Measurements from ENCODE around the gene SORCS2.
A peak's percentile ranks its signal among the peaks of the same experiment; 100 is the strongest.

The SORCS2 gene

DNA sequence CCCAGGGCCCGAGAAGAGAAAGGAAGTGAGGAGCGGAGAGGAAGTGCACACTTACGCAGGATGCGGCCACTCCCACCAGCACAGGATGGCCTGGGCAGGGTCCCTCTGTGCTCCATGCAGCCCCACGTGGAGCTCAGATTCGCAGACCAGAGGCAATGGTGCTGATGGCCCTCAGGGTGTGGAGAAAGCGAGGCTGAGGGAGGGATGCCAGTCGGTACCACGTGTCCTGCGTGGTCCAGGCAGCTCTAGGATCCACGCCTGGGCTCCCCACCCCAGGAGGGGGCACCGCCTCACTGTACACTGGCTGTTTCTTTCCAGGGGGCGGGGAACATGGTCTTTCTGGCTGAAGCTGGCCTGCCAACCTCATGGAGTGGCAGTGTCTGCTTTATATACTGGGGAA, 505.5 kb downstream of the SORCS2 start:
- H3K4me1 ChIP-seq (ENCODE audit: control insufficient read depth in 1 of 2, insufficient read depth in 2 of 2, low read length in 2 of 2): no peaks in the 10 kb centered on the region
- no CpG with 5 or more reads among the region's 13 CpGs for WGBS (ENCODE audit: extremely low coverage, insufficient coverage, insufficient read length)
- no peak for DNase-seq

DNA sequence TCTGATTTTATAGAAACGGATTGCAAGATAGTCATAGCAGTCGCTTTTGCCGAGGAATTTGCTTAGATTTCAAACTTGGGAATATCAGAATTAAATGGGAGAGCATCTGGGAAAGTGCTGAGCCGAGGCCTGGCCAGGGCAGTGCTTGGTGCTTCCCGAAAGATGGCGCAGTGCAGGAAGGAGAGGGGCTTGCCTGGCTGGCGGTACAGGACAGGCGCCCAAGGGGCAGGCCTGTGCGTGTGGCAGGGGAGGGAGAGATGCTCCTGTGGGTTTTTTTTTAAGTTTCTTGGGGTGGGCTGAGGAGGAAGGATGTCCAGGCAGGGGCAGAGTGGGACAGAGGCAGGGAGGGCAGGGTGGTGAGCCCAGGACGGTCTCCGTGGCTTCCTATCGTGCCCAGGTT, 506.2 kb downstream of the SORCS2 start:
- Histone ChIP-seq H2AK5ac (ENCODE audit: low read length) (no peak overlapping the region), H3K4me3 (ENCODE audit: low read depth, low read length) (no peak overlapping the region), H2BK12ac (ENCODE audit: low read length) (no peak overlapping the region), H3K36me3 (ENCODE audit: control insufficient read depth in 1 of 2, insufficient read depth in 2 of 2, low read length in 2 of 2) (no peaks in the 10 kb centered on the region), H3K79me1 (ENCODE audit: low read length) (peaks cover 3% of the 10 kb centered on the region), H3K79me2 (ENCODE audit: control insufficient read depth, insufficient read depth, low read length, poor library complexity) (no peaks in the 10 kb centered on the region), H4K8ac (ENCODE audit: low read depth, low read length) (no peak overlapping the region), H2BK120ac (ENCODE audit: insufficient read depth, low read length, poor library complexity) (no peak overlapping the region), H3K27me3 (ENCODE audit: insufficient read depth, low read length) (no peaks in the 10 kb centered on the region), H3K9me3 (ENCODE audit: insufficient read depth, low read depth, low read length) (peaks cover 3% of the 10 kb centered on the region), H3K27ac (ENCODE audit: low read depth, low read length) (no peak overlapping the region), H3K9ac (ENCODE audit: low read length) (no peak overlapping the region), H4K91ac (ENCODE audit: low read depth, low read length) (no peak overlapping the region), H3K14ac (ENCODE audit: low read length) (no peak overlapping the region), H3K18ac (ENCODE audit: low read length) (no peak overlapping the region), H4K12ac (ENCODE audit: low read depth, low read length) (no peak overlapping the region), H3K4ac (ENCODE audit: low read depth, low read length) (no peak overlapping the region), H3K23ac (ENCODE audit: low read length) (no peak overlapping the region), H3K4me1 (ENCODE audit: control insufficient read depth in 1 of 2, insufficient read depth in 2 of 2, low read length in 2 of 2) (no peaks in the 10 kb centered on the region), H2AFZ (ENCODE audit: insufficient read depth, low read length, poor library complexity) (no peak overlapping the region), H3K4me2 (ENCODE audit: low read length) (no peak overlapping the region), H2BK5ac (ENCODE audit: low read depth, low read length, poor library complexity) (no peak overlapping the region)
- no peak for DNase-seq
- no CpG with 5 or more reads among the region's 12 CpGs for WGBS (ENCODE audit: extremely low coverage, insufficient coverage, insufficient read length)

More for the DNA sequence above, 505.5 kb downstream of the SORCS2 start:
- no peak overlapping the region for H3K4me2 ChIP-seq (ENCODE audit: low read length)
- H3K36me3 ChIP-seq (ENCODE audit: control insufficient read depth in 1 of 2, insufficient read depth in 2 of 2, low read length in 2 of 2): no peaks in the 10 kb centered on the region
- no peak overlapping the region for H3K27ac ChIP-seq (ENCODE audit: low read depth, low read length)
- no peak overlapping the region for H3K23ac ChIP-seq (ENCODE audit: low read length)
- H3K79me1 ChIP-seq (ENCODE audit: low read length): peaks cover 3% of the 10 kb centered on the region
- no peak overlapping the region for H2BK5ac ChIP-seq (ENCODE audit: low read depth, low read length, poor library complexity)
- no peak overlapping the region for H3K14ac ChIP-seq (ENCODE audit: low read length)
- H2AK5ac ChIP-seq (ENCODE audit: low read length): no peak overlapping the region
- no peak overlapping the region for H2BK120ac ChIP-seq (ENCODE audit: insufficient read depth, low read length, poor library complexity)
- H4K12ac ChIP-seq (ENCODE audit: low read depth, low read length): no peak overlapping the region
- H3K4me3 ChIP-seq (ENCODE audit: low read depth, low read length): no peak overlapping the region
- no peaks in the 10 kb centered on the region for H3K27me3 ChIP-seq (ENCODE audit: insufficient read depth, low read length)
- no peaks in the 10 kb centered on the region for H3K79me2 ChIP-seq (ENCODE audit: control insufficient read depth, insufficient read depth, low read length, poor library complexity)
- H4K91ac ChIP-seq (ENCODE audit: low read depth, low read length): no peak overlapping the region
- H2AFZ ChIP-seq (ENCODE audit: insufficient read depth, low read length, poor library complexity): no peak overlapping the region
- no peak overlapping the region for H3K9ac ChIP-seq (ENCODE audit: low read length)
- no peak overlapping the region for H3K18ac ChIP-seq (ENCODE audit: low read length)
- no peak overlapping the region for H3K4ac ChIP-seq (ENCODE audit: low read depth, low read length)
- H3K9me3 ChIP-seq (ENCODE audit: insufficient read depth, low read depth, low read length): peaks cover 6% of the 10 kb centered on the region
- H2BK12ac ChIP-seq (ENCODE audit: low read length): no peak overlapping the region
- no peak overlapping the region for H4K8ac ChIP-seq (ENCODE audit: low read depth, low read length)

GRCh38 chr4:7699031-7699430, 506.7 kb downstream of the SORCS2 start:
- Histone ChIP-seq H3K4me1 (ENCODE audit: control insufficient read depth in 1 of 2, insufficient read depth in 2 of 2, low read length in 2 of 2) (no peaks in the 10 kb centered on the region), H3K36me3 (ENCODE audit: control insufficient read depth in 1 of 2, insufficient read depth in 2 of 2, low read length in 2 of 2) (no peaks in the 10 kb centered on the region), H2AFZ (ENCODE audit: insufficient read depth, low read length, poor library complexity) (no peak overlapping the region), H3K23ac (ENCODE audit: low read length) (no peak overlapping the region), H3K4ac (ENCODE audit: low read depth, low read length) (no peak overlapping the region), H4K12ac (ENCODE audit: low read depth, low read length) (no peak overlapping the region), H4K91ac (ENCODE audit: low read depth, low read length) (no peak overlapping the region), H3K9me3 (ENCODE audit: insufficient read depth, low read depth, low read length) (peaks cover 3% of the 10 kb centered on the region), H3K9ac (ENCODE audit: low read length) (no peak overlapping the region), H3K27ac (ENCODE audit: low read depth, low read length) (no peak overlapping the region), H2BK5ac (ENCODE audit: low read depth, low read length, poor library complexity) (no peak overlapping the region), H3K14ac (ENCODE audit: low read length) (no peak overlapping the region), H2AK5ac (ENCODE audit: low read length) (no peak overlapping the region), H3K4me3 (ENCODE audit: low read depth, low read length) (no peak overlapping the region), H3K18ac (ENCODE audit: low read length) (no peak overlapping the region), H3K79me2 (ENCODE audit: control insufficient read depth, insufficient read depth, low read length, poor library complexity) (no peaks in the 10 kb centered on the region), H3K27me3 (ENCODE audit: insufficient read depth, low read length) (no peaks in the 10 kb centered on the region), H3K79me1 (ENCODE audit: low read length) (peaks cover 3% of the 10 kb centered on the region), H2BK12ac (ENCODE audit: low read length) (no peak overlapping the region), H4K8ac (ENCODE audit: low read depth, low read length) (no peak overlapping the region), H3K4me2 (ENCODE audit: low read length) (no peak overlapping the region), H2BK120ac (ENCODE audit: insufficient read depth, low read length, poor library complexity) (no peak overlapping the region)
- WGBS (ENCODE audit: extremely low coverage, insufficient coverage, insufficient read length): no CpG with 5 or more reads among the region's 8 CpGs
- no peak for DNase-seq

DNA sequence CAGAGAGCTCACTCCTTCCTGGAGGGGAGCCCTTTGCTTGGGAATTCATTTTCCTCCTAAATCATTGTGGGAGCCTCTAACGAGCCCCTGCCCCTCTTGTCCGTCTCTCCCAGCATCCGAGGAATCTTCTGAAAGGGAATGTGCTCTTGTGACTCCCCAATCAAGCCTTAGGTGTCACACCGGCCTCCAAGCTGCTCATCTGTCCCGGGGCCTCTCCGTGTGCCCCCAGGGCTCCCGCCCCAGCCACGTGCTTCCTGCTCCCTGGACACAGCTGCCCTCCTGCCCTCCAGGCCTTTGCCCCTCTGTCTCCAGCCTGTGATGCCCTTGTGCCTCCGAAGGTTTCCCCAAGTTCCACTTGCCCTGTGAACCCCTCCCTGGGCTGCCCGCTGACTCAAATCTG, 507.5 kb downstream of the SORCS2 start:
- Histone ChIP-seq H3K14ac (ENCODE audit: low read length) (no peak overlapping the region), H3K79me2 (ENCODE audit: control insufficient read depth, insufficient read depth, low read length, poor library complexity) (no peaks in the 10 kb centered on the region), H3K36me3 (ENCODE audit: control insufficient read depth in 1 of 2, insufficient read depth in 2 of 2, low read length in 2 of 2) (no peaks in the 10 kb centered on the region), H2BK5ac (ENCODE audit: low read depth, low read length, poor library complexity) (no peak overlapping the region), H3K9ac (ENCODE audit: low read length) (no peak overlapping the region), H3K9me3 (ENCODE audit: insufficient read depth, low read depth, low read length) (peaks cover 3% of the 10 kb centered on the region), H3K4me2 (ENCODE audit: low read length) (no peak overlapping the region), H2BK12ac (ENCODE audit: low read length) (peak overlapping the region; percentile 14), H3K23ac (ENCODE audit: low read length) (no peak overlapping the region), H3K4me1 (ENCODE audit: control insufficient read depth in 1 of 2, insufficient read depth in 2 of 2, low read length in 2 of 2) (no peaks in the 10 kb centered on the region), H2AFZ (ENCODE audit: insufficient read depth, low read length, poor library complexity) (no peak overlapping the region), H4K8ac (ENCODE audit: low read depth, low read length) (no peak overlapping the region), H4K91ac (ENCODE audit: low read depth, low read length) (no peak overlapping the region), H3K18ac (ENCODE audit: low read length) (no peak overlapping the region), H3K27ac (ENCODE audit: low read depth, low read length) (no peak overlapping the region), H3K27me3 (ENCODE audit: insufficient read depth, low read length) (no peaks in the 10 kb centered on the region), H2AK5ac (ENCODE audit: low read length) (no peak overlapping the region), H3K4me3 (ENCODE audit: low read depth, low read length) (no peak overlapping the region), H4K12ac (ENCODE audit: low read depth, low read length) (no peak overlapping the region), H2BK120ac (ENCODE audit: insufficient read depth, low read length, poor library complexity) (no peak overlapping the region), H3K4ac (ENCODE audit: low read depth, low read length) (no peak overlapping the region), H3K79me1 (ENCODE audit: low read length) (peaks cover 3% of the 10 kb centered on the region)
- no peak for DNase-seq
- WGBS (ENCODE audit: extremely low coverage, insufficient coverage, insufficient read length): no CpG with 5 or more reads among the region's 10 CpGs

All from trophoblast cell (in vitro differentiated cells and primary cell).